GM18858 (cell line): ENCODE results near the gene CD81.
"Not testable (repeated sequence)": the region's sequence is repeated elsewhere in the genome, so short reads cannot be mapped to it uniquely, and the experiment has no call there.

Source experiments
- ATAC-seq: cut with Tn5 transposase; IDR thresholded peaks from one replicate; pipeline ENCODE4 v1.9.1; 2021; ENCODE audit not compliant: unreplicated experiment

CD81 gene, protein sequence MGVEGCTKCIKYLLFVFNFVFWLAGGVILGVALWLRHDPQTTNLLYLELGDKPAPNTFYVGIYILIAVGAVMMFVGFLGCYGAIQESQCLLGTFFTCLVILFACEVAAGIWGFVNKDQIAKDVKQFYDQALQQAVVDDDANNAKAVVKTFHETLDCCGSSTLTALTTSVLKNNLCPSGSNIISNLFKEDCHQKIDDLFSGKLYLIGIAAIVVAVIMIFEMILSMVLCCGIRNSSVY

DNA sequence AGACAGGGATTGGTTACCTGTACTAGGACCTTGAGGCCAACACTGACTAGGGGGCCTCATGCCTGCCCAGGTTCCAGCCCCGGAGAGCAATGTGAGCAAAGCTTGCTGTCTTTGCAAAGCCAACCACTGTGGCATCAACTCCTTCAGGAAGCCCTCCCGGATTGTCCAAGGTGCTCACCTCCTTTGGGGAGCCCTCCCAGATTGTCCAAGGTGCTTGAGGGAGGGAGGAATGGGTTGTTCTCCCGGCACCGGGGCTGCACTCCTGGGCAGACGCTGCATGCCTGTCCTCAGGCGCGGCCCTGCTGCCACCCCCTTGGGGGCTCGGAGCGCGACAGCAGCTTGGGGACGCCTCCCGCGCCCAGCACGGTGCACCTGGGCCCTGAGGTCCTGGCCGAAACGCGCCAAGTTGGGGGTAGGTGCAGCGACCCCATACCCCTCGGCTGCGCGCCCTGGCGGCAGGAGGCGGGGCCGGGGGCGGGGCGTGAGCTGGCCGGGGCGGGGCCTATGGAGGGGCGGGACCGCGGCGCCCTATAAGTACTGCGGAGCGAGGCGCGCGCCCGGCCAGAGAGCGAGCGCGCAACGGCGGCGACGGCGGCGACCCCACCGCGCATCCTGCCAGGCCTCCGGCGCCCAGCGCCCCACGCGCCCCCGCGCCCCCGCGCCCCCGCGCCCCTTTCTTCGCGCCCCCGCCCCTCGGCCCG, at the start of gene CD81:
CD81 (plus strand) TSS at position 560 of the 701 bp plus-strand sequence. CDS start 240 bp downstream, outside the sequence.
- no peak for ATAC-seq

DNA sequence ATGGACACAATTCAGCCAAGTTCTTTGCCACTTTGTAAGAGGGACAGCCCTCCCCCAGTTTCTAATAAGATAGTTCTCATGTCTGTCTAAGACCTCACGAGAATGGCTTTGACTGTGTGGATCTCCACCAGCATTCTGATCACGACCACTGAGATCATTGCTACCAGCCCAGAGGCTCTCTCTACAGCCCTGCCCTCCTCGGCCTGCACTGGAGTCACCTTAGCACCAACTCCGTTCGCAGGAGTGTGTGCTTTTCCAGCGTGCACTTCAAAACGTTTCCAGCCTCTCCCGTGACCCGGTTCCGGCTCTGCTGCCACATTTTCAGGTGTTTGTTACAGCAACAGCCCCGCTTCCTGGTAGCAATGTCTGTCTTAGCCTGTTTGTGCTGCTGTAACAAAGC, 49.1 kb upstream of the CD81 start:
- no peak for ATAC-seq

DNA sequence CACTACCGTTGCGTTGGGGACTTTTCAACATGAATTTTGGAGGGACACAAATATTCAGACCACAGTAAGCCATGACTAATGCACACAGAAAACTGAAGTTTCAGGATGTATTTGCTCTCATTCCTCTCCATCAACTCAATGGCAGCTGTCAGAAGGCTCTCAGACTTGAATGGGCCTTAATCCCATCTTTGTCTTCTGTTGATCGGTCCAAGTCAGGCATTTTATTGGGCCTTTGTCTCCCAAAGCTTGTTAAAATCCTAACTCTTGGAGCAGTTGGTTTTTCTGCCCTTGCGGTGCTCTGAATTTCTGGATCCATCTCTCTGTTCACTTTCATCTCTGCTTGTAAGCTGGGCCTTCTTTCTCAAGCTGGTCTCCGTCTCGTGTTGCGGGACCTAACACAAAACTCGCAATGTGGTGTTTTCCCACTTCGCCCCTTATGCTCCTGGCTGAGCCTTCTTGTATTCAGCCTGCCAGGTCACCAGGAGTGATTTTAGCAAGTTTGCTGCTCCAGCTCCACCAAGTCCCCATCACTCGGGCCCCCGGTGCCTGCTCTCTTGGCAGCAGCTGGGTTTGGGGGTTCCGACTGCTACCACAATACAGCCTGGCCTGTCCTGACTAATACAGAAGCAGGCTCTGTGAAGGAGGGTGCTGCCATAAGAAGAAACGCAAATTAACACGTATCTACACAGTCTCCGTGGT, 48.3 kb upstream of the CD81 start:
- ATAC-seq: no peak

DNA sequence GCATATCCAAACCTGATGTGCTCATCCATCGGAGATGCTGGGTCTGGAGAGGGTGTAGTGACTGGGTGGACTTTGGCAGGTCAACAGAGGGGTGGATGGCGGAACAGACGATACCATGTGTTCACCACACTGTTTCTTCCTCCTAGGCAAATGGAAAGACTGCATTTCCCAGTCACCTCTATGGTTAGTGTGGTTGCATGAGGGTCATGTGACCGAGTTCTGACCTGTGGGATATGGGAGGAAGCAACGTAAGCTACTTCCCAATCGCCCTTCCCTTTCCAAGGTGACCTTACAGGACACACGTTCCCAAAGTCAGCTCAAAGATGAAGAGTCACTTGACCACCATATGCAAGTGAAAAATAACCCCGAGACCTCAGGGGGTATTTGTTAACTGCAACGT, 47.6 kb upstream of the CD81 start:
- ATAC-seq: no peak

DNA sequence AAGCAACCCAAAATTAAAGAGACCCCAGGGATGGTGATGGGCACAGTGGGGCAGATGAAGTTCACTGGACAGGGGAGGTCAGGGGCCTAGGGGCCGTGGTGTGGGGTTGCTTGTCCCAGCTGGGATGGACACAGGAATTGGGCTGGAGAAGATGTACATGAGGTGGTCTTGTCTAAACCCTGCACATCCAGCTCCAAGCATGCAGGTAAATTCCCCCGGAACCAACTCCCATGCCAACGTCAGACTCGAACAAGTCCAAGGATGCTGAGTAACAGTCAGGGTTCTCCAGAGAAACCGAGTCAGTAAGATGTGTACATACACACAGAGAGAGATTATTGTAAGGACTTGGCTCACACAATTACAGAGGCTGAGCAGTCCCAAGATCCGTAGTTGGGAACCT, 46.4 kb upstream of the CD81 start:
- no peak for ATAC-seq

DNA sequence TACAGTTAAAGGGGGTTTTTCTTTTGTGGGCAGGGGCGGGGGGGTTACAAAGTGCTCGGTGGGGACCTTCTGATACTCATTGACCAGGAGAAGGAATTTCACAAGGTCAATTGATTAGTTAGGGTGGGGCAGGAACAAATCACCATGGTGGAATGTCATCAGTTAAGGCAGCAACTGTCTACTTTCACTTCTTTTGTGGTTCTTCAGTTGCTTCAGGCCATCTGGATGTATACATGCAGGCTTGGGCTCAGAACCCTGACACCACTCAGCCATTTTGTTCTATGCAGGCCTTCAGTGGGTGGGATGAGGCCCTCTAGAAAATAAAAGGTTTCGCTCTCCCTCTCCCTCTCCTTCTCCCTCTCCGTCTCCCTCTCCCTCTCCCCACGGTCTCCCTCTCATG, 45.7 kb upstream of the CD81 start:
- ATAC-seq: no peak

DNA sequence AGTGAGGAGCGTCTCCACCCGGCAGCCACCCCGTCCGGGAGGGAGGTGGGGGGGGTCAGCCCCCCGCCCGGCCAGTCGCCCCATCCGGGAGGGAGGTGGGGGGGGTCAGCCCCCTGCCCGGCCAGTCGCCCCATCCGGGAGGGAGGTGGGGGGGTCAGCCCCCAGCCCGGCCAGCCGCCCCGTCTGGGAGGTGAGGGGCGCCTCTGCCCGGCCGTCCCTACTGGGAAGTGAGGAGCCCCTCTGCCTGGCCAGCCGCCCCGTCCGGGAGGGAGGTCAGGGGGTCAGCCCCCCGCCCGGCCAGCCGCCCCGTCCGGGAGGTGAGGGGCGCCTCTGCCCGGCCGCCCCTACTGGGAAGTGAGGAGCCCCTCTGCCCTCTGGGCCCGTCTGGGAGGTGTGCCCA, 44.5 kb upstream of the CD81 start:
- not testable (repeated sequence) for ATAC-seq

DNA sequence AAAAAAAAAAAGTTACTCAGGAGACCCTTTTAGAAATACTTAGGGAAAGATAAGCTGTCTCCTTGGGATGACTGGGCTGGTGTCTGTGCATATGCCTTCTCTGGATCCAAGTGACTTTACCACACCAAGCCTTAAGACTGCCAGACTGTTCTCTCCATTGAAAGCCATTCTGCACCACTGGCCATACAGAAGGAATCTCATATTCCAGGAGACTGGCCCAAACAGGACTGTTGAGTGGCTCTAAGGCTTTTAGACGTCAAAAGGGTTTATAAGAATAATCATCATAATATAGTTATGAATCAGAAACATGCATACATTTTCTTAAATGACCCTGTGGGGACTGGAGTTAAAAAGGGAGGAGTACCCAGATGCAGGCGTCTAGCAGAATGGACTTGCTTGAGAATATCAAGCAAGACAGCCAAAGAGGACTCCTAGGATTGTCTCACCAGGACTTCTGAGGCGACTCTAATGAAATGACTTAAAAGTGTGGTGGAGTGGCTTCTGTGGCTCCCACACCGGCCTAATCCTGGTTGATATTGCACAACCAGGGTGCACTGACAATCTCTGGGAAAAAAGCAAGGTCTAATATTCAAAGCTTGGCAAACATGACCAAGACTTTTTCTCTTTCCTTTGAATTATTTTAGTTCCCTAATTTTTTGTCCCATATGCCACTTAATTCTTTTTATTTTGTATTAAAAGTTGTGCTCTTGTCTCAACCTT, 43.5 kb upstream of the CD81 start:
- not testable (repeated sequence) for ATAC-seq

DNA sequence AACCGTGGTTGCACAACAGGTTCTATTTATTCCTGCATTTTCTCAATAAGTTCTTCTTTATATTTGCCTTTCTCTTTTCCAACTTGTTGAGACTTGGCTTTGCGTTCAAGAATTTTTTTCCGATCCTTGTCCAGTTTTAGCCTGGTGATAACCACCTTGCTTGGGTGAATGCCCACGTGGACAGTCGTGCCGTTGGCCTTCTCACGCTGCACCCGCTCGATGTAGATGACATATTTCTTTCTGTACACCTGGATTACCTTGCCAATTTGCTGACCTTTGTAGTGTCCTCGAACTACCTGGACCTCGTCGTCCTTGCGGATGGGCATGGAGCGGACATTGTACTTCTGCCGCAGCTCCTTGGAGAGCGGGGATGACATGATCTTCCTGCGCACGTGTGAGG, 41.8 kb upstream of the CD81 start:
- ATAC-seq: not testable (repeated sequence)

DNA sequence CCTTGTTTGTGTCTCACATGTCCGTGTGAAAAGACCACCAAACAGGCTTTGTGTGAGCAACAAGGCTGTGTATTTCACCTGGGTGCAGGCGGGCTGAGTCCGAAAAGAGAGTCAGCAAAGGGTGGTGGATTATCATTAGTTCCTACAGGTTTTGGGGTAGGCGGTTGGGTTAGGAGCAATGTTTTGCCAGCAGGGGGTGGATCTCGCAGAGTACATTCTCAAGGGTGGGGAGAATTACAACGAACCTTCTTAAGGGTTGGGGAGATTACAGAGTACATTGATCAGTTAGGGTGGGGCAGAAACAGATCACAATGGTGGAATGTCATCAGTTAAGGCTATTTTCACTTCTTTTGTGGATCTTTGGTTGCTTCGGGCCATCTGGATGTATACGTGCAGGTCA, 38.4 kb upstream of the CD81 start:
- not testable (repeated sequence) for ATAC-seq

DNA sequence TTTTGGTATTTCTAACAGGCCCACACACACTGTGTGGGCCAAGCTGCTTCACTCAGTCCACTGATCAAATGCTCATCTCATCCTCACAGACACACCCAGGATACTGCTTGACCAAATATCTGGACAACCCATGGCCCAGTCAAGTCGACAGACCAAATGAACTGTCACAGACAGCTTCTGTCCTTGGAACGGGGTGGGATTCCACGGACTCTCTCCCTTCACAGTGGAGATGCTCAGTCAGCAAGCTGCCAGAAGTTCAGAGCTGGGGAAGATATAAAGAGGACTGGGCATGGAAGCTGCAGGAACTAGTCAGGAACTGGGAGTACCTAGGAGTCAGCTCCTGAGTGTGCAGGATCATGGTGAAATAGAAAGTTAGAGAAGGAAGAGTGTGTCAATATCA, 34.6 kb upstream of the CD81 start:
- no peak for ATAC-seq

DNA sequence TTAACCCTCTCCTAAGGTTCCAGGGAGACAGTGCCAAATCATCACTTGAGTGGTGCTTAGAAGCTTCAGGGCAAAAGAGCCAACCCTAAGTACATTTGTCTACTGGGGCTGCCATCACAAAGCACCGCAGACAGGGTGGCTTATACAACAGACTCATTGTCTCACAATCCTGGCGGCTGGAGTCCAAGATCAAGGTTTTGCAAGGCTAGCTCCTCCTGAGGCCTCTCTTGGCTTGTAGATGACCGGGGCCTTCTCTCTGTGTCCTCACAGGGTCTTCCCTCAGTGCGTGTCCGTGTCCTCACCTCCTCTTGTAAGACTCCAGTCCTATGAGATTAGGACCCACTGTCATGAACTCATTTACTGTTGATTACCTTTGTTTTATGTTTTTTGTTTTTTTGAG, 34.1 kb upstream of the CD81 start:
- no peak for ATAC-seq

DNA sequence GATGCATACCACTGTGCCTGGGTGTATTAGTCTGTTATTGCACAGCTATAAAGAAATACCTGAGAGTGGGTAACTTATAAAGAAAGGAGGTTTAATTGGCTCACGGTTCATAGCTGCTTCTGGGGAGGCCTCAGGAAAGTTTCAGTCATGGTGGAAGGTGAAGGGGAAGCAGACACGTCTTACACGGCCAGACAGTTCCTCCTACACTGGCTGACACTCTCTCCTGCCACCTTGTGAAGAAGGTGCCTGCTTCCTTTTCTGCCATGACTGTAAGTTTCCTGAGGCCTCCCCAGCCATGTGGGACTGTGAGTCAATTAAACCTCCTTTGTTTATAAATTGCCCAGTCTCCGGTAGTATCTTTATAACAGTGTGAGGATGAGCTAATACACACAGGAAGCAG, 33.6 kb upstream of the CD81 start:
- ATAC-seq: no peak

DNA sequence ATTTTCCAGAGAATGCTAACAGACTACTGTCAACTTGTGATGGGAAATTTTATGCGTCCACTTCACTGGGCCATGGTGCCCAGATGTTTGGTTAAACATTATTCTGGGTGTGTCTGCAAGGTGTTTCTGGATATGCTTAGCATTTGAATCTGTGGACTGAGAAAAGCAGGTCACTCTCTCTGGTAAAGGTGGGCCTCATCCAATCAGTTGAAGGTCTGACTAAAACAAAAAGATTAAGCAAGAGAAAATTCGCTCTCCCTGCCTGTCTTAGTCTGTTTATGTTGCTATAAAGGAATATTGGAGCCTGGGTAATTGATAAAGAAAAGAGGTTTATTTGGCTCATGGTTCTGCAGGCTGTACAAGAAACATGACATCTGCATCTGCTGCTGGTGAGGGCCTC, 32.1 kb upstream of the CD81 start:
- ATAC-seq: no peak

DNA sequence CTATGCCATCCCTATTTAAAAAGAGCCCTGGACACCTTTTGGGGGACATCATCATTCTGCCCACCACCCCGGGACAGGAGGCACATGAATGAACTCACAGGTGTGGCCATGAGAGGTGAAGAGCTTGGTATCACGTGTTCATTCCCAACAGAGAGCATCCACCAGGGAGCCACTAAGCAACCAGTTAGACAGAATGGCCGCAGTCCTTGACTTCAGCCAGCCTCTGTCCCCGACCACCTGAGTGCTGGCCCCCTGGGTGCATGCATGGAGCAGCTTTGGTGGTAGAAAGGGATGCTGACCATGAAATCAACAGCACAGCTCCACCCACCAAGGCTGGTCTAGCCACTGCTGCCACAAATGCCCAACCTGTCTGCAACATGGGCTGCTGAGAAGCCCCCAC, 31.1 kb upstream of the CD81 start:
- no peak for ATAC-seq

DNA sequence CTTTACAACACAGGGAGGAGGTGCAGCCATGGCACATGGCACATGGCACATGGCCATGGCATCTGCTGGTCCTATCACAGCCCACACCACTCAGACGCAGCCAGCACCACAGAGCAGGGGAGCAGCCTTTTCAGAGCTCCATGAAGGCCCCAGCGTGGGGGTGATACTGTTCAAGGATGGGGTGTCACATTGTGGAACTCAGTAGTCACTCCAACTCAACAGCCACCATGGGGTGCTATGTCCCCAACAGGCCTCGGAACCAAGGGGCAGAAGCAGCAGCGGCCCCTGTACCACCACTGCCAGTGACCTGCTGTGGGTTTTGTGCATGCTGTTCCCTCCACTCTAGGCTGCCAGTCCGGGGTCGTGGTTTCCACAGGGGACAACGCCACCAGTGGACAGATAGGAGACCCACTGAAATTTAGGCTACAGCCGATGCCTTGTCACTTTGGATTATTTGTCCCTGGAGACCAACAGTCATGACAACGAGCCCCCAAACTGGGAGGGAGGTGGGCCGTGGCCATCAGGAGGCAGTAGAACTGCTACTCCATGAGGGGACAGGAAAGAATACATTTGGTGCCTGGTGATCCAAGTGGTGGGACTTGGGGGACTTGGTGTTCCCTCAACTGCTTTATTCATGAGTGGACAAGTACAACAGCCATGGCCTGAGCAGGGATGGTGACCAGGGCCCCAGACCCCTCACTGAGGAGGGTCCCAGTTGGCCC, 30.4 kb upstream of the CD81 start:
- no peak for ATAC-seq

DNA sequence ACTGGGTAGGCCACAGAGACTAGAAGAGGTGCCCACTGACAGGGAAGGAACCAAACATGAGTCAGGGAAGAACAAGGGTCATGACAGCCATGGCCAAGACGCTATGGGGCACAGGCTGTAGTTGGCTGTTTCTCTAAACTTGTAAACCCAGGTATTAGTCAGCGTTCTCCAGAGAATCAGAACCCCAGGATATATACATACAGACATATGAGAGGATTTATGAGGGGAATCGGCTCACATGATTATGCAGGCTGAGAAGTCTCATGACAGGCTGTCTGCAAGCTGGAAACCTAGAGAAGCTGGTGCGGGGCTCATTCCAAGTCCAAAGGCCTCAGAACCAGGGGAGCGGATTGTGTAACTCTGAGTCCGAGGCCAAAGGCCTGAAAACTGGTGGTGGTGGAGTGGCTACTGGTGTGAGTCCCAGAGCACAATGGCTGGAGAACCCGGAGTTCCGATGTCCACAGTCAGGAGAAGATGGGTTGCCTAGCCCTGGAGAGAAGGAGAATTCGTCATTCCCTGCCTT, 29.7 kb upstream of the CD81 start:
- ATAC-seq: no peak

DNA sequence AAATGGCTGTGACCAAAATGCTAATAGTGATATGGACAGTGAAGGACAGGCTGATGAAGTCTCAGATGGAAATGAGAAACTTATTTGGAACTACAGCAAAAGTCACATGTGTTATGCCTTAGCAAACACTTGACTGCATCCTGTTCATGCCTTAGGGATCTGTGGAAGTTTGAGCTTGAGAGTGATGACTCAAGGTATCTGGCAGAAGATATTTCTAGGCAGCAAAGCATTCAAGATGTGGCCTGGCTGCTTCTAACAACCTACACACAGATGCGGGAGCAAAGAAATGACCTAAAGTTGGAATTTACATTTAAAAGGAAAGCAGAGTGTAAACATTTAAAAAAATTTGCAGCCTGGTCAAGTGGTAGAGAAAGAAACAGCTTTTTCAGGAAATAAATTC, 28.1 kb upstream of the CD81 start:
- ATAC-seq: no peak

DNA sequence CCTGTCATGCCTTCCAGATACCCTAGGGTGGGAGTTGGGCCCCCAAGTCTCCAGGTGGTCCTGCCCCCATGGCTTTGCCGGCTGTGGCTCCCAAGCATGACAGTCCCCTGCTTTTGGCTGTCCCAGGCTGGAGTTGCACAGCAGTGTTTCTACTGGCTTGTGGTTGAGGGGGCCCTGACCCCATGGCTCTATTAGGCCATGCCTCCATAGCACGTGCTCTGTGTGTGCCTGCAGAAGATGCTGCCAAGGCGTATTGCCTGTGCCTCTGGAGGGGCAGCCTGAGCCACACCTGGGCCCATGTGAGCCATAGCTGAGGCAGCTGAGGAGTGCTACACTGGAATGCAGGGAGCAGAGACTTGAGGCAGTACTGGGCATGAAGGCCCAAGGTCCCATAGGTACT, 25.4 kb upstream of the CD81 start:
- no peak for ATAC-seq

DNA sequence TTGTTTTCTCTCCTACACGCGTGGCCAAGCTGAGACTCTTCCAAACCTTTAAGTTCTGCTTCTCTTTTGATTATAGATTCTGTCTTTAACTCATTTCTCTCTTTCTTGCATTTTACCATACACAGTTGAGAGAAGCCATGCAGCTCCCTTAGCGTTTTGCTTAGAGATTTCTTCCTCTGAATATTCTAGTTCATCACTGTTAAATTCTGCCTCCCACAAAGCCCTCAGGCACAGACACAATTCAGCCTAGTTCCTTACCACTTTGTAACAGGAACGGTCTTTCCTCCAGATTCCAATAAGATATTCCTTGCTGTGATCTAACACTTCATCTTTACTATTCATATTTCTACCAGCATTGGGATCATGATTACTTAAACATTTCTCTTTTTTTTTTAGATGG, 24.7 kb upstream of the CD81 start:
- ATAC-seq: no peak
